Lower leg skin (tissue), 4 donors: ENCODE results near the gene SULT1A2. TPM values are rescaled to one million over a fixed set of nuclear protein-coding genes. Genes with fewer than 3 reads are reported as not detected.
"Not testable (repeated sequence)": the region's sequence is repeated elsewhere in the genome, so short reads cannot be mapped to it uniquely, and the experiment has no call there.

Experiments
- DNase-seq, 2 donors: peaks; one replicate each; pipeline ENCODE4 v3.0.0-alpha.2; 2019; ENCODE audit warnings: low spot score in 2 of 2
- H3K4me3 ChIP-seq: fragments of 200-600 bp; sonication (generic); 2 replicates; pipeline ENCODE4 v1.5.1; 2017; ENCODE audit warnings: mild to moderate bottlenecking, low read depth; ENCODE audit not compliant: poor library complexity, severe bottlenecking
- CTCF ChIP-seq, 3 donors: fragments of 450-650 bp; IDR thresholded peaks; one replicate each; pipeline ENCODE4 v1.5.1; 2016; ENCODE audit warnings: antibody characterized with exemption in 3 of 3, mild to moderate bottlenecking in 3 of 3, moderate library complexity in 2 of 3
- POLR2A ChIP-seq, 2 donors: fragments of 450-650 bp; IDR thresholded peaks; one replicate each; pipeline ENCODE4 v1.6.1; 2016 to 2017; ENCODE audit warnings: antibody characterized with exemption in 2 of 2, mild to moderate bottlenecking in 1 of 2, moderate library complexity in 1 of 2
- WGBS, 2 donors: methylation state at CpG; one replicate each; pipeline ENCODE4 v1.1.5; 2018; 5-methylcytosine and 5-hydroxymethylcytosine counted together
- intact Hi-C: fragments of 100-400 bp; cut with DNase I; formaldehyde crosslinking; loops from one replicate; pipeline ENCODE4 v1.15.0; 2023; ENCODE audit warnings: low total_unique reads
- total RNA-seq, 4 donors: library from RNA; depleted of rRNA; stranded (reverse); fragments of >200 nt; gene quantifications; one replicate each; pipeline ENCODE4 v1.1.0, GENCODE V29; 2016

The SULT1A2 gene
- not detected for total RNA-seq

GRCh38 chr16:28596840-28597691 lies at the start of gene SULT1A2:
Gene SULT1A2 (minus strand): TSS chr16:28597050. CDS start chr16:28595930, 1,120 bp downstream.
- intact Hi-C loops, result no loop called here
- no peak for TF ChIP-seq POLR2A (IDR thresholded peaks at IDR 0.05)
- no peak for TF ChIP-seq CTCF (IDR thresholded peaks at IDR 0.05)
- H3K4me3 ChIP-seq, result no peak within 1 kb of the TSS
- DNase-seq, result no peak
- WGBS, 2 donors, result 30 to 57% methylated on average over 11 of the region's 11 CpGs

GRCh38 chr16:28639959-28640358 lies 43.1 kb upstream of the SULT1A2 start:
- H3K4me3 ChIP-seq, intact Hi-C loops, DNase-seq: not testable (repeated sequence)
- 67 to 68% methylated on average over 2 of the region's 2 CpGs for WGBS, 2 donors

- DNase-seq, intact Hi-C loops, H3K4me3 ChIP-seq: not testable (repeated sequence)
- WGBS, 2 donors, result 17 to 29% methylated on average over 1 to 5 of the region's 5 CpGs
Measured at GRCh38 chr16:28638359-28638758, 41.5 kb upstream of the SULT1A2 start.

GRCh38 chr16:28637765-28638164 lies 40.9 kb upstream of the SULT1A2 start, which contains the start of gene NPIPB8:
Gene NPIPB8 (plus strand): TSS chr16:28638065. CDS start chr16:28638361, 296 bp downstream.
- WGBS, 2 donors, result 67 to 80% methylated on average over 1 of the region's 1 CpG
- DNase-seq, H3K4me3 ChIP-seq, intact Hi-C loops: not testable (repeated sequence)

GRCh38 chr16:28636093-28636823 lies 39.4 kb upstream of the SULT1A2 start:
- H3K4me3 ChIP-seq, intact Hi-C loops, DNase-seq: not testable (repeated sequence)
- WGBS, 2 donors, result 32 to 34% methylated on average over 5 of the region's 5 CpGs

- DNase-seq, H3K4me3 ChIP-seq, intact Hi-C loops: not testable (repeated sequence)
- WGBS, 2 donors, result 76 to 81% methylated on average over 4 to 5 of the region's 5 CpGs
Measured at GRCh38 chr16:28630905-28631304, 34.1 kb upstream of the SULT1A2 start.

GRCh38 chr16:28623172-28623711 lies 26.4 kb upstream of the SULT1A2 start:
- TF ChIP-seq POLR2A (IDR thresholded peaks at IDR 0.05) (no peak), CTCF (IDR thresholded peaks at IDR 0.05) (no peak)
- intact Hi-C loops, result no loop called here
- WGBS, 2 donors, result 8 to 13% methylated on average over 20 to 61 of the region's 68 CpGs
- DNase-seq, result peak in 1 of 2 donors; percentile 80
- H3K4me3 ChIP-seq, result no peak overlapping the region

GRCh38 chr16:28622532-28623171 lies 25.8 kb upstream of the SULT1A2 start:
- intact Hi-C loops, DNase-seq, H3K4me3 ChIP-seq: not testable (repeated sequence)
- 46 to 57% methylated on average over 19 to 24 of the region's 24 CpGs for WGBS, 2 donors
